SKM-1 (cell line): ENCODE data around the gene ACTR1B.
"Not testable (repeated sequence)": the region's sequence is repeated elsewhere in the genome, so short reads cannot be mapped to it uniquely, and the experiment has no call there.

Experiments used
- DNase-seq: peaks from one replicate; lab custom pipeline; 2025; ENCODE audit not compliant: unreplicated experiment; lab: John Stamatoyannopoulos, UW

The ACTR1B gene

DNA sequence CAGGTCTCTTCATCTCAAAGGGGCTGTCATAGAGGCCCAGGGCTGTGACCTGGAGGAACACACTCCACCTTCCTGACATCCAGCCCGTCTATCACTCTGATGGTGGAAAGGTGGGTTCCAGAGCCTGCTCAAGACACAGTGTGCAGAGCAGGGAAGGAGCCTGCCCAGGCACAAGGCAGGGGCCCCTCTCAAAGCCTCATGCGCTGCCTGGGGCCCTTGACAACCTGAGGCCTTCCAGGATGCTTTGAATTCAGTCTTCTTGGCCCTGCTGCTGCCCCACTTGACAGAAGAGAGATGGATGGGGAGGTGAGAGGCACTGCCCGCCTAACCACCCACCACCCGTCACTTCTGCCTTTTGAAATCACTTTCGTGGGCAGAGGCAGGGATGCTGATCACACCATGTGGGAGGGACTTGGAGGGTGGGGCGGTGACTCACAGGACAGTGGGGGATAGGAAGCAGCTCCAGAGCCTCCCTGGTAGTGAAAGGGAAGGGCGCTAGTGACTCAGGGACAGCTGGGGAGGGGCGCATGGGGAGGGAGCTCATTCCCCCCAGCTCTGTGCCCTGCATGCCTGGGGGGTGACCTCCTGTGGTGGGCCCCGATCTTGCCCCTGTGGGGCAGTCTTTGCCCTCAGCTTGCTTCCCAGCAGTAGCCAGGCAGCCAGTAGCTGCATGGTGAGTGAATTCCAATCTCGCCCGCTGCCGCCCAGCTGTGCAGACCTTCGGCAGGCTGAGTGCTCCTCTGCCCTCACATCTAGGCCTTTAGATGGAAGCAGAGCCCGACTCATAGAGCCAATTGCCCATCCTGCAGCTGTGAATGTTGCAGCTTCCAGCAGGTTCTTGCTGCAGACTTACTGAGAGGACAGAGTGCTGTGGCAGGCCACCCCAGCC is 44.7 kb downstream of the ACTR1B start:
- DNase-seq: not testable (repeated sequence)

GRCh38 chr2:97617911-97618310 is 45.9 kb downstream of the ACTR1B start:
- no peak for DNase-seq

GRCh38 chr2:97615746-97616145 is 48.1 kb downstream of the ACTR1B start:
- DNase-seq: not testable (repeated sequence)

GRCh38 chr2:97611895-97612294 is 51.9 kb downstream of the ACTR1B start:
- DNase-seq: not testable (repeated sequence)

DNA sequence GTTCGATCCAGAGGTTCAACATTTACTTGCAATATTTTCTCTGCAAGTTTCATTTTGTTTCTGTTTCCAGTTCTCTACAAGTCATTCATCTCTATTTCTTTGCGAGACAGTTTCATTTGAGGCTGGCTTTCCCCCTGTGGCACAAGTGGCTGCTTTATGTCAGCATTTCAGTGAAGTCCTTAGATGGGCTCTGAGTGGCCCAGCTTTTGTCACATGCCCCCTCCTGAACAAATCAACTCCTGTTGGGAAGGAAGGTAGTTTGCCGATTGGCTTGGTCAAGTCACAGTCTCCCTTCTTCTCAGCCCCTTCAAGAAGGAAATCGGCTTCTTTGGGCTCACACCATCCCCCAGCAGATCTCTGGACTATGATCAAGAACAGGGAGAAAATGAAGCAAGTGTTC is 55.1 kb downstream of the ACTR1B start:
- not testable (repeated sequence) for DNase-seq
